SK-N-MC (cell line): ENCODE results near the gene BNIP2.
"Not testable (repeated sequence)": the region's sequence is repeated elsewhere in the genome, so short reads cannot be mapped to it uniquely, and the experiment has no call there.

Experiments used
- DNase-seq: peaks from one replicate; pipeline ENCODE4 v3.0.0-alpha.2; 2011; ENCODE audit warnings: low read depth, low spot score
- H3K27ac ChIP-seq: fragments of 200-600 bp; sonication (generic); 2 replicates; pipeline ENCODE4 v1.5.1; 2016; ENCODE audit warnings: mixed run types
- H3K36me3 ChIP-seq: fragments of 200-600 bp; sonication (generic); 2 replicates; pipeline ENCODE4 v1.6.1; 2017; ENCODE audit warnings: antibody characterized with exemption, low read length, mixed read lengths; ENCODE audit not compliant: insufficient read depth
- H3K4me3 ChIP-seq: fragments of 200-600 bp; sonication (generic); 2 replicates; pipeline ENCODE4 v1.5.1; 2016
- H3K9ac ChIP-seq: fragments of 200-600 bp; sonication (generic); 2 replicates; pipeline ENCODE4 v1.8.0; 2017; ENCODE audit warnings: mixed run types, mixed read lengths; ENCODE audit not compliant: insufficient read length
- H3K9me3 ChIP-seq: fragments of 200-600 bp; sonication (generic); 2 replicates; pipeline ENCODE4 v1.6.1; 2017; ENCODE audit warnings: low read depth, mild to moderate bottlenecking, antibody characterized with exemption, low read length, moderate library complexity, mixed read lengths
- EZH2 ChIP-seq: fragments of 200-600 bp; sonication (generic); IDR thresholded peaks from one replicate; pipeline ENCODE4 v1.6.1; 2017; ENCODE audit warnings: antibody characterized with exemption
- FOXP2 ChIP-seq: optimal IDR thresholded peaks from 2 replicates; pipeline ENCODE3; 2011; ENCODE audit warnings: mild to moderate bottlenecking, moderate library complexity; ENCODE audit not compliant: insufficient read depth; ENCODE audit errors: extremely low read length, control extremely low read depth
- POLR2AphosphoS5 ChIP-seq: IDR thresholded peaks from 2 replicates; pipeline ENCODE4 v1.6.1; 2012; ENCODE audit warnings: mild to moderate bottlenecking, low read depth, low read length, borderline replicate concordance

Gene BNIP2

DNA sequence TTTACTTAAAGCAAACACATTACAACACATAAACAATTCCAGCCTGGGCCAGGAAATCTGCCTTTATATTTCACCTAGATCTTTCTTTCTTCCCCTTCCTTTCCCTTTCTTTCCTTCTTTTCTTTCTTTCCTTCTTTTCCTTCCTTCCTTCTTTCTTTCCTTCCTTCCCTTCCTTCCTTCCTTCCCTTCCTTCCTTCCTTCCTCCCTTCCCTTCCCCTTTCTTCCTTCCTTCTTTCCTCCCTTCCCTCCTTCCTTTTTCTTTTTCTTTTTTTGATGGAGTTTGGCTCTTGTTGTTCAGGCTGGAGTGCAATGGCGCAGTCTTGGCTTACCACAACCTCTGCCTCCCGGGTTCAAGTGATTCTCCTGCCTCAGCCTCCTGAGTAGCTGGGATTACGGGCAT is 24.1 kb upstream of the BNIP2 start:
- no peak for DNase-seq
- H3K36me3 ChIP-seq: no peaks in the 10 kb centered on the region
- no peak overlapping the region for H3K9ac ChIP-seq
- H3K9me3 ChIP-seq: no peaks in the 10 kb centered on the region
- no peak for TF ChIP-seq FOXP2
- no peak overlapping the region for H3K4me3 ChIP-seq
- no peak overlapping the region for H3K27ac ChIP-seq

DNA sequence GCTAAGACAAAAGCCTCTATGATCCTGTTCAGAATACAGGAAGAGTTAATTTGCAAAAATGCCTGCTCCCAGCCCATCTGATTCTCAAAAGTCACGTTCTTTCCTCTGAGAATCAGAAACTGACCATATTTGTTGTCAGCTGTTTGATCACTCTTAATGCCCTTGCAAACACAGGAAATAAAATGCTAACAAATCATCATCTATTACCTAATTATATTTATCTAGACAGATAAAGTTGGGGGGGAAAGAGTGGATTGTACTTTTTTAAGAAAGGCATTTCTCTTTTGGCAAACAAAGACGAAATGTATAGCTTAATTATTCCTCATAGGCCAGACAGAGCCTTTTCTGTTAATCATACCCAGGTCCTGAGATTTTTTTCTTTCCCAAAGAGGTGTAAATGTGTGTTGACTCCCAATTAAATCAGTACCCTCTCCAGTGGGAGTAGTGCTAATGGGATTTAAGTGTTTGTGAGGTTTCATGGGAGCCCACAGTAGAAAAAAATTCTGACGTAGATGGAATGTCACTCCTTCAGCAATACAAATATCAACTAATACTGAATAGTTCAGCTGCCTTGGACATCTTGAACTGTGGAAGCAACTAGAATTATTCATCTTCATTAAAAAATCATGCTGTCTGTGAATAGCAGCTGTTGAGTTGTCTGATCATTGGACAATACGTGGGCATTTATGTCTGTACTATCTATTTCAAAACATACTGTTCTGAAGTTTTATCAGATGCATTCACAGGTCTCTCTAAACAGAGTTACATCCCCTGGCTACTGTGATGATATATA is 22.5 kb upstream of the BNIP2 start:
- H3K9me3 ChIP-seq: no peaks in the 10 kb centered on the region; the same call in 1 of the 2 replicates
- TF ChIP-seq EZH2 (no peak), FOXP2 (no peak), POLR2AphosphoS5 (no peak)
- no peak for DNase-seq
- H3K27ac ChIP-seq: no peak overlapping the region
- H3K4me3 ChIP-seq: no peak overlapping the region
- H3K9ac ChIP-seq: no peak overlapping the region
- H3K36me3 ChIP-seq: no peaks in the 10 kb centered on the region

DNA sequence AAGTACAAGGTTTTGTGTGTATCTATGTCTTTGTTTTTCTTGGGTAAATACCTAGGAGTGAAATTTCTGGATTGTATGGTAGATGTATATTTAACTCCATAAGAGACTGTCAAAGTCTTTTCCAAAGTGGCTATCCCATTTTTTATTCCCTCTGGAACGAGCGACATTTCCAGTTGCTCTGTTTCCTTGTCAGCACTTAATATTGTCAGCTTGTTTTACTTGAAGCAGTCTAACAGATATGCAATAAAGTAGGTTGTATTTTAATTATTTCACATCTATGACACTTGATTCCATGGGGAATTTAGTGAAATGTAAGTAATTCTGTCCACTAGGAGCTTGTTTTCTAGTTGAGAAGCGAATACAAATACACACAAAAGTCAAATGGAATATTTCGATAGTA is 18.5 kb upstream of the BNIP2 start:
- Histone ChIP-seq H3K36me3 (no peaks in the 10 kb centered on the region), H3K4me3 (no peak overlapping the region), H3K9me3 (no peaks in the 10 kb centered on the region; the same call in 1 of the 2 replicates), H3K9ac (no peak overlapping the region), H3K27ac (no peak overlapping the region)
- no peak for DNase-seq
- TF ChIP-seq POLR2AphosphoS5 (no peak), EZH2 (no peak), FOXP2 (no peak)

DNA sequence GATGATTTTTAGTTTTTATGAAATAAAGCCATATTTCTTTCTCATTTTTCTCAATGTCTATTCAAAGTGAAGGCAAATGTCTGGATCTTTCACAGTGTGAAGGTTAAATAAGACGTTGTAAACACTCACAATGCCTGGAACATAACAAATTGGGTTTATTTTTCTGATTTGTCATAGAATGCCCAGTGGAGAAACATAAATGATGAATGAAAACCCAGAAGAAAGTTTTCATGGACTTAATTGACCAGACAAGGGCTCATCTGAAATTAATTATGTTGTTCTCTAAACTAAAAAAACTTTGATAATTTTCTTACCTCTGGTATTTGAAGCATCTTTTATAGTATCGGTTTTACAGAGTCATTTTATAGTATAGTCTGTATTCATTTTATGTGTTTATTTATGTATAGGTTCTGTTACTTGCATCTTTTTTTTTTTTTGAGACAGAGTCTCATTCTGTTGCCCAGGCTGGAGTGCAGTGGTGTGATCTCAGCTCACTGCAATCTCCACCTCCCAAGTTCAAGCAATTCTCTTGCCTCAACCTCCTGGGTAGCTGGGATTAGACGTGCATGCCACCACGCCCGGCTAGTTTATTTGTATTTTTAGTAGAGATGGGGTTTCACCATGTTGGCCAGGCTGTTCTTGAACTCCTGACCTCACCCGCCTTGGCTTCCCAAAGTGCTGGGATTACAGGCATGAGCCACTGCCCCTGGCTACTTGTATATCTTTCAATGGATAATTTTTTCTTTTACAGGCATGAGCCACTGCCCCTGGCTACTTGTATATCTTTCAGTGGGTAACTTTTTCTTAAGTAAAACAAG is 15.1 kb upstream of the BNIP2 start:
- H3K27ac ChIP-seq: no peak overlapping the region
- no peak for TF ChIP-seq POLR2AphosphoS5
- TF ChIP-seq FOXP2: no peak
- no peak for TF ChIP-seq EZH2
- no peak overlapping the region for H3K4me3 ChIP-seq
- H3K36me3 ChIP-seq: no peaks in the 10 kb centered on the region
- DNase-seq: no peak
- no peaks in the 10 kb centered on the region; the same call in 1 of the 2 replicates for H3K9me3 ChIP-seq
- no peak overlapping the region for H3K9ac ChIP-seq

DNA sequence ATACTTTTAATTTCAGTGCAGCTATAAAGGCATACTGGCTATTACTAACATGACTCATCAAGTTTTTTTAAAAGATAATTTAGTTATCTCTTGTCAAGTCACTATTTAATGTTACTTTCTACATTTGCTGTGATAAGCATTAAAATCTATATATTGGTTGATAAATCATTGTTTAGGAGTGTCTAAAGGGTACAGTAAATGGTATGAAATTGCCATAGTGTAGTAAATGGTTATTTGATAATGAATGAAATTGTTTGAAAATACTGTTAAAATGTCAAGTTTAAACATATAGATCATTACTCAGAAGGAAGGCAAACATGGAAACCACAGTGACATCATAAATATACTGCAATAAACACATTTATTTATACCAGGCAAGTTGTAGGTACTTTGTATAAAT is 13.2 kb upstream of the BNIP2 start:
- DNase-seq: no peak
- Histone ChIP-seq H3K36me3 (no peaks in the 10 kb centered on the region), H3K9ac (no peak overlapping the region), H3K27ac (no peak overlapping the region), H3K4me3 (no peak overlapping the region), H3K9me3 (no peaks in the 10 kb centered on the region; the same call in 1 of the 2 replicates)
- TF ChIP-seq FOXP2 (no peak), EZH2 (no peak)

DNA sequence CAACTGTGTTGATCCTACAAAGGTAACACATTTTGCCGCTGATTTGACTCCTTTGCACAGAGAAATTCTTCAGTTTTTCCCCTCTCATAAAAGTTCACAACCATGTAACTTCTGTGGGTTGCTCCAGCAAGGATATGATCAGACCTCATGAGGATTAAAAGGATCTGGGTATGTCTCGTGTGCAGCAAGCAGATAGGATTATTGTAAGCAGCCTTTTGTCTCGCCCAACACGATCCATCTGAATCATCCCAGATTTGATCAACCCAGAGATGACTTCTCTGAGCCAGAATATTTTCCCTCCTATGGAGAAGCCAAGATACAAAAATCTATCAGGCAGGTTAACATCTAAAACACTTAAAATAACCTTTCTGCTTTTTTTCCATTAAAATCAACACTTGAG is 12.8 kb upstream of the BNIP2 start:
- no peaks in the 10 kb centered on the region for H3K36me3 ChIP-seq
- TF ChIP-seq POLR2AphosphoS5 (no peak), EZH2 (no peak), FOXP2 (no peak)
- H3K27ac ChIP-seq: no peak overlapping the region

DNA sequence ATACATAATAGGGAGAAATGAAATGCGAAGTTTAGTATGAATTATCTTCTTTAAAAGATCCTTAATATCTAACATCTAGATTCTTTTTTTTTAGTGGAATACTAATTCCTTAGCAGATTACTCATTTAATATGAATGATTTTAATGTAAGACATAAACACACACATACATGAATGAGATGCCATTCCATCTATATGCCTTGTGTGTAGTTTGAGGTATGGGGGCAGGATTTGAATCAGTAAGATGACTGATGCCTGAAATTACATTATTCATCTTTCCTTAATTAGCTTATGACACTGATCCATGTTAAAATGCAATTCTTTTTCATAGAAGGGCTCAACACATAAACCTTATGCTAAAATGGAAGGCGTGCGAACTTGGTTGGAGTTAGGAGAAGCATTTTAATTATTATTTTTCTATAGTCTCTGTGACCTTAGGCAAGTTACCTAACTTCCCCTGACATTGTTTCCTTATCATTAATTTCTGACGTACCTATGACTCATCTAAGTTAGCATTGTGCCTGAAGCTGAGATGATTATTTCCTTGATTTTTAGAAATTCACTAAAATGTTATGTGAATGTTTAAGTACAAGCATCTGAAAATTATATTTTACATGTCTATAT is 10.8 kb upstream of the BNIP2 start:
- Histone ChIP-seq H3K9ac (no peak overlapping the region), H3K36me3 (no peaks in the 10 kb centered on the region), H3K4me3 (no peak overlapping the region), H3K9me3 (no peaks in the 10 kb centered on the region), H3K27ac (no peak overlapping the region)
- TF ChIP-seq EZH2: no peak
- TF ChIP-seq POLR2AphosphoS5: no peak
- no peak for TF ChIP-seq FOXP2
- DNase-seq: no peak

More for the DNA sequence above, 12.8 kb upstream of the BNIP2 start:
- Histone ChIP-seq H3K9me3 (no peaks in the 10 kb centered on the region), H3K4me3 (no peak overlapping the region), H3K9ac (no peak overlapping the region)
- no peak for DNase-seq

DNA sequence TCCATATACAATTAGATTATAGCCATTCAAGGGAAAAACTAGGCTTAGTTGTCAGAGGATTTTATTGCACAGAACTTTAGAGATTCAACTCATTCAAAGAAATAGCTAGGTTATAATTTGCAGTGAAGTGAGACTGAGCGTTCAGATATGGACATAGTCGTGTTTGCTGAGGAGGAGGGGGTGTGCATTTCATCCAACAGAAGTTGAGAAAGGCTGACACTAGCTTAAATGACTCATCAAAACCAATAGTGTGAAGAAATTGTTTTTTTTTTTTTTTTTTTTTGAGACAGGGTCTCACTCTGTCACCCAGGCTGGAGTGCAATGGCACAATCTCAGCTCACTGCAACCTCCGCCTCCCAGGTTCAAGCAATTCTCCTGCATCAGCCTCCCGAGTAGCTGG is 8.9 kb upstream of the BNIP2 start:
- not testable (repeated sequence) for H3K9ac ChIP-seq, H3K4me3 ChIP-seq, H3K9me3 ChIP-seq, DNase-seq, H3K27ac ChIP-seq, H3K36me3 ChIP-seq

DNA sequence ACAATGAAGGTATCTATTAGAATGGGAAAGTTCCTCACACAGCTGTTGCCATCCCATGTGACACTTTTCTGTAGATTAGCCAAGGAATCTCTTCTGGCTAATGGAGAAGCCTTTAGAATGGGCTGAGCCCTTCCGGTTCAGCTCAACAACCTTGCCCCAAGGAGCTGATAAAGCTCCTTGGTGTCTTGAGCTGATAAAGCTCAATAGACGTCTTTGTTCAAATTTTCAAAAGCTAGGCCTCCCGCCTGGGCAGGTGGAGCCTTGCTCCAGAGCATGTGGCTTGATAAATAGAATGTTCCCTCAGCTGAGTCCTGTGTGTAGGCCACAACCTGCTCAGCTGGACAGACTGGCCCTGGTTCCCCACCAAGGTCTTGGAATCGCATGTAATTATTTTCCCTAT is 7.2 kb upstream of the BNIP2 start:
- no peaks in the 10 kb centered on the region for H3K9me3 ChIP-seq
- no peak for DNase-seq
- no peak overlapping the region for H3K27ac ChIP-seq
- H3K36me3 ChIP-seq: no peaks in the 10 kb centered on the region
- no peak overlapping the region for H3K4me3 ChIP-seq
- no peak for TF ChIP-seq FOXP2
- H3K9ac ChIP-seq: no peak overlapping the region
